Hepatocyte (in vitro differentiated cells): ENCODE results near the gene C10orf67.

Source experiments
- EZH2 ChIP-seq: fragments of 200-600 bp; sonication (generic); IDR thresholded peaks from 2 replicates; pipeline ENCODE4 v1.6.1; 2016; ENCODE audit warnings: antibody characterized with exemption, mild to moderate bottlenecking, borderline replicate concordance
- EZH2phosphoT487 ChIP-seq: fragments of 200-600 bp; sonication (generic); IDR thresholded peaks from one replicate; pipeline ENCODE4 v1.6.1; 2018; ENCODE audit warnings: antibody characterized with exemption, mild to moderate bottlenecking, low read depth, moderate library complexity; ENCODE audit not compliant: unreplicated experiment, severe bottlenecking
- TF ChIP-seq, protein P1 (sequence below): fragments of 200-600 bp; sonication (generic); IDR thresholded peaks from 2 replicates; pipeline ENCODE4 v1.5.1; 2016; ENCODE audit warnings: antibody characterized with exemption, mild to moderate bottlenecking; ENCODE audit not compliant: poor library complexity

DNA sequence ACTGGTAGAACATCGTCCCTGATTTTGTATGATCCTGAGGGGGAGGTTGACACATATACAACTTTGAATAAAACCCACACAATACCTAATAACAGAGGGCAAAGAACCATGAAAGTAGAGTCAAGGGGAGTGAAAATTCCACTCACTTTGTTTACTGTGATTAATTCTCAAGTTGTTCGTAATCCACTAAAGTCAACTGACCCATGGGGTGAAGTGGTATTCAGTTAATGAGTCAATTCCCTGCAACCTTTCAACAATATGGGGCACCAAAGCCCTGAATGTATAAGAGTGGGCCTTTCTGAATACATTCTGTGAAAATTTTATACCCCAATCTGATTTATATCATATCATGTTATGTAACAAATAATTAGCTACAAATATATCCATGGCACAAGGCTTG lies 39.0 kb upstream of the C10orf67 start:
- TF ChIP-seq, protein P1, sequence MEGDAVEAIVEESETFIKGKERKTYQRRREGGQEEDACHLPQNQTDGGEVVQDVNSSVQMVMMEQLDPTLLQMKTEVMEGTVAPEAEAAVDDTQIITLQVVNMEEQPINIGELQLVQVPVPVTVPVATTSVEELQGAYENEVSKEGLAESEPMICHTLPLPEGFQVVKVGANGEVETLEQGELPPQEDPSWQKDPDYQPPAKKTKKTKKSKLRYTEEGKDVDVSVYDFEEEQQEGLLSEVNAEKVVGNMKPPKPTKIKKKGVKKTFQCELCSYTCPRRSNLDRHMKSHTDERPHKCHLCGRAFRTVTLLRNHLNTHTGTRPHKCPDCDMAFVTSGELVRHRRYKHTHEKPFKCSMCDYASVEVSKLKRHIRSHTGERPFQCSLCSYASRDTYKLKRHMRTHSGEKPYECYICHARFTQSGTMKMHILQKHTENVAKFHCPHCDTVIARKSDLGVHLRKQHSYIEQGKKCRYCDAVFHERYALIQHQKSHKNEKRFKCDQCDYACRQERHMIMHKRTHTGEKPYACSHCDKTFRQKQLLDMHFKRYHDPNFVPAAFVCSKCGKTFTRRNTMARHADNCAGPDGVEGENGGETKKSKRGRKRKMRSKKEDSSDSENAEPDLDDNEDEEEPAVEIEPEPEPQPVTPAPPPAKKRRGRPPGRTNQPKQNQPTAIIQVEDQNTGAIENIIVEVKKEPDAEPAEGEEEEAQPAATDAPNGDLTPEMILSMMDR: no peak
- TF ChIP-seq EZH2 (no peak), EZH2phosphoT487 (no peak)
